H9 (cell line): ENCODE results near the gene LRCH1. TPM values are rescaled to one million over a fixed set of nuclear protein-coding genes. Genes with fewer than 3 reads are reported as not detected.
A peak's percentile ranks its signal among the peaks of the same experiment; 100 is the strongest.

Experiments used
- DNase-seq: peaks from one replicate; pipeline ENCODE4 v3.0.0-alpha.2; 2017
- H2AFZ ChIP-seq: one replicate; pipeline ENCODE4 v1.6.1; 2013; ENCODE audit warnings: mild to moderate bottlenecking, low read length, control low read depth, moderate library complexity
- H2AK5ac ChIP-seq: 2 replicates; pipeline ENCODE4 v1.6.1; 2013; ENCODE audit warnings: low read length, control low read depth, mixed read lengths; ENCODE audit not compliant: insufficient read length
- H2BK120ac ChIP-seq: one replicate; pipeline ENCODE4 v1.6.1; 2013; ENCODE audit warnings: low read depth, mild to moderate bottlenecking, low read length, control low read depth, inconsistent platforms; ENCODE audit not compliant: poor library complexity, severe bottlenecking
- H2BK12ac ChIP-seq: 2 replicates; pipeline ENCODE4 v1.6.1; 2013; ENCODE audit warnings: low read length, control low read depth, mixed read lengths, low read depth; ENCODE audit not compliant: insufficient read length
- H2BK15ac ChIP-seq: 2 replicates; pipeline ENCODE4 v1.6.1; 2013; ENCODE audit warnings: low read depth, low read length, control low read depth
- H2BK20ac ChIP-seq: one replicate; pipeline ENCODE4 v1.6.1; 2013; ENCODE audit warnings: low read depth, mild to moderate bottlenecking, low read length, control low read depth, inconsistent platforms; ENCODE audit not compliant: poor library complexity, severe bottlenecking
- H2BK5ac ChIP-seq: 2 replicates; pipeline ENCODE4 v1.6.1; 2013; ENCODE audit warnings: low read length, control low read depth, mixed read lengths; ENCODE audit not compliant: insufficient read length
- H3K14ac ChIP-seq: 2 replicates; pipeline ENCODE4 v1.6.1; 2013; ENCODE audit warnings: low read length, control low read depth; ENCODE audit not compliant: insufficient read depth
- H3K18ac ChIP-seq: 2 replicates; pipeline ENCODE4 v1.6.1; 2013; ENCODE audit warnings: low read depth, mild to moderate bottlenecking, mixed read lengths, low read length, control low read depth; ENCODE audit not compliant: insufficient read length
- H3K23ac ChIP-seq: 2 replicates; pipeline ENCODE4 v1.6.1; 2013; ENCODE audit warnings: low read length, control low read depth, mixed read lengths, low read depth; ENCODE audit not compliant: insufficient read length
- H3K23me2 ChIP-seq: 2 replicates; pipeline ENCODE4 v1.6.1; 2013; ENCODE audit warnings: low read depth, mild to moderate bottlenecking, mixed read lengths, low read length, control low read depth; ENCODE audit not compliant: insufficient read length, poor library complexity, severe bottlenecking
- H3K27ac ChIP-seq: 2 replicates; pipeline ENCODE4 v1.5.1; 2013; ENCODE audit warnings: low read length, control low read depth, mixed read lengths, low read depth; ENCODE audit not compliant: insufficient read length
- H3K27me3 ChIP-seq: 2 replicates; pipeline ENCODE4 v1.6.1; 2013; ENCODE audit warnings: low read length, control low read depth, inconsistent platforms; ENCODE audit not compliant: insufficient read depth
- H3K4ac ChIP-seq: 2 replicates; pipeline ENCODE4 v1.6.1; 2013; ENCODE audit warnings: low read depth, mild to moderate bottlenecking, control low read depth, inconsistent platforms, low read length, moderate library complexity
- H3K4me1 ChIP-seq: 2 replicates; pipeline ENCODE4 v1.6.1; 2013; ENCODE audit warnings: low read length, control low read depth, inconsistent platforms; ENCODE audit not compliant: insufficient read depth
- H3K4me2 ChIP-seq: 2 replicates; pipeline ENCODE4 v1.6.1; 2013; ENCODE audit warnings: low read length, control low read depth, mixed read lengths; ENCODE audit not compliant: insufficient read length, insufficient read depth
- H3K56ac ChIP-seq: 2 replicates; pipeline ENCODE4 v1.6.1; 2013; ENCODE audit warnings: low read depth, mild to moderate bottlenecking, mixed read lengths, low read length, control low read depth; ENCODE audit not compliant: insufficient read length
- H3K79me1 ChIP-seq: 2 replicates; pipeline ENCODE4 v1.6.1; 2013; ENCODE audit warnings: low read depth, mild to moderate bottlenecking, moderate library complexity, low read length, control low read depth, inconsistent platforms; ENCODE audit not compliant: insufficient read depth, poor library complexity, severe bottlenecking
- H3K79me2 ChIP-seq: 2 replicates; pipeline ENCODE4 v1.6.1; 2013; ENCODE audit warnings: low read length, control low read depth, inconsistent platforms; ENCODE audit not compliant: insufficient read depth
- H3K9ac ChIP-seq: 2 replicates; pipeline ENCODE4 v1.6.1; 2013; ENCODE audit warnings: low read length, control low read depth, mixed read lengths; ENCODE audit not compliant: insufficient read length; ENCODE audit errors: extremely low read depth
- H3K9me3 ChIP-seq: one replicate; pipeline ENCODE4 v1.6.1; 2013; ENCODE audit warnings: low read depth, low read length, inconsistent platforms; ENCODE audit not compliant: control insufficient read depth
- H3T11ph ChIP-seq: one replicate; pipeline ENCODE4 v1.6.1; 2013; ENCODE audit warnings: mild to moderate bottlenecking, low read length, control low read depth, inconsistent platforms
- H4K20me1 ChIP-seq: one replicate; pipeline ENCODE4 v1.6.1; 2013; ENCODE audit not compliant: control insufficient read depth, insufficient read length, insufficient read depth
- H4K5ac ChIP-seq: 2 replicates; pipeline ENCODE4 v1.6.1; 2013; ENCODE audit warnings: low read depth, mild to moderate bottlenecking, mixed read lengths, low read length, control low read depth; ENCODE audit not compliant: insufficient read length
- H4K8ac ChIP-seq: replicated peaks from 2 replicates; pipeline ENCODE4 v1.6.1; 2013; ENCODE audit warnings: low read length, control low read depth, mixed read lengths, low read depth; ENCODE audit not compliant: insufficient read length
- H4K91ac ChIP-seq: 2 replicates; pipeline ENCODE4 v1.6.1; 2013; ENCODE audit warnings: low read depth, mild to moderate bottlenecking, moderate library complexity, mixed read lengths, low read length, control low read depth; ENCODE audit not compliant: insufficient read length
- H3K27ac Mint-ChIP-seq, 3 experiments: 2 replicates in 2 of 3; 3 replicates in 1 of 3; pipeline ENCODE4 v1.8.0; 2020 to 2021; ENCODE audit warnings: mixed read lengths in 3 of 3, mild to moderate bottlenecking in 1 of 3, moderate library complexity in 1 of 3
- H3K27me3 Mint-ChIP-seq: 2 replicates; pipeline ENCODE4 v1.8.0; 2021; ENCODE audit warnings: low read depth, mild to moderate bottlenecking, moderate library complexity, mixed read lengths
- H3K36me3 Mint-ChIP-seq, 3 experiments: 2 replicates in 2 of 3; 3 replicates in 1 of 3; pipeline ENCODE4 v1.8.0; 2020 to 2021; ENCODE audit warnings: low read depth in 3 of 3, mixed read lengths in 3 of 3; ENCODE audit not compliant: insufficient read depth in 1 of 3
- H3K4me1 Mint-ChIP-seq, 2 experiments: 2 replicates each; pipeline ENCODE4 v1.8.0; 2020; ENCODE audit warnings: mixed read lengths in 2 of 2
- H3K4me3 Mint-ChIP-seq, 2 experiments: 2 replicates in 1 of 2; 3 replicates in 1 of 2; pipeline ENCODE4 v1.8.0; 2020 to 2021; ENCODE audit warnings: mild to moderate bottlenecking in 2 of 2, mixed read lengths in 2 of 2, moderate library complexity in 1 of 2
- H3K9me3 Mint-ChIP-seq, 2 experiments: 2 replicates in 1 of 2; 3 replicates in 1 of 2; pipeline ENCODE4 v1.8.0; 2020; ENCODE audit warnings: mild to moderate bottlenecking in 2 of 2, mixed read lengths in 2 of 2, moderate library complexity in 1 of 2
- WGBS: extraction: QIAGEN DNeasy Blood & Tissue Kit; methylation state at CpG from one replicate; pipeline ENCODE4 v1.1.7; 2013; ENCODE audit warnings: missing lambda C conversion rate, low lambda C conversion rate, mixed read lengths; ENCODE audit not compliant: insufficient read length; ENCODE audit errors: extremely low coverage; 5-methylcytosine and 5-hydroxymethylcytosine counted together
- total RNA-seq: library from RNA; stranded (reverse); gene quantifications from 2 replicates; pipeline ENCODE4 v1.2.1, GENCODE V29; 2021
- TF ChIP-seq, protein P1 (sequence below): fragments of 200-600 bp; sonication (generic); conservative IDR thresholded peaks from 3 replicates; pipeline ENCODE4 v1.8.0; 2021; ENCODE audit warnings: antibody characterized with exemption, mild to moderate bottlenecking

The LRCH1 gene
- total RNA-seq, 1 experiment from 2014 or later = 8.0 TPM

DNA sequence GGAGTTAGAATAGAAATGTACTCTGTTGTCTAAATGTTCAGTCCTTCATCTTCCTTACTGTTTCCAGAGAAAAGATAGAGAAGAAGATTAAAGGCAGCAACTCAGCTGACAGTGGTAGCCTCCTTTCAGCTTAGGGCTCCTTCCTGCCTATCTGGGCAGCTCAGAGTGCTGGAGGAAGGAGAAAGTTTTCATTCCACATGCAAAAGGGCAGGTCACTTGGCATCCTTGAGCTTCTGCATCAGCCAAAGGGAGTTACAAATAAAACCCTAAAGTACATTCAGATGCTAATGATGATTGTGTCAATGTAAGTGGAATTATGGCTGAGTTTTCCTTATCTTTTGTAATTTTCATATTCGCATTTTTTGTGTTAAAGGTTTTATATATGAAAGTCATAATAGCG is 185.1 kb downstream of the LRCH1 start:
- H4K91ac ChIP-seq = no peak overlapping the region
- H2BK12ac ChIP-seq = no peak overlapping the region
- H3K23ac ChIP-seq = no peak overlapping the region
- no peaks in the 10 kb centered on the region for H3K4me1 ChIP-seq
- Mint-ChIP-seq H3K4me3 (no peak overlapping the region), H3K9me3 (no peaks in the 10 kb centered on the region), H3K36me3 (peaks cover 0 to 5% (median 0%) of the 10 kb centered on the region in 3 experiments; a peak in 2 of 7 replicates), H3K4me1 (peaks cover 6% of the 10 kb centered on the region in 2 experiments), H3K27ac (peak overlapping the region in 1 of 3 experiments; percentile 23; a peak in 2 of 7 replicates), H3K27me3 (no peaks in the 10 kb centered on the region)
- H2BK120ac ChIP-seq = no peak overlapping the region
- H3K23me2 ChIP-seq = no peaks in the 10 kb centered on the region
- no peak overlapping the region for H3K4ac ChIP-seq
- WGBS = no CpG with 5 or more reads among the region's 2 CpGs
- H4K8ac ChIP-seq = no peak overlapping the region
- no peak overlapping the region for H3K4me2 ChIP-seq
- H3K79me2 ChIP-seq = no peaks in the 10 kb centered on the region
- DNase-seq = no peak
- H2AFZ ChIP-seq = no peak overlapping the region
- no peaks in the 10 kb centered on the region for H4K20me1 ChIP-seq
- H4K5ac ChIP-seq = no peak overlapping the region
- H2BK20ac ChIP-seq = no peak overlapping the region
- no peak overlapping the region for H2AK5ac ChIP-seq
- no peak overlapping the region for H2BK5ac ChIP-seq
- H3K27ac ChIP-seq = no peak overlapping the region
- H3K18ac ChIP-seq = no peak overlapping the region
- H3K79me1 ChIP-seq = no peaks in the 10 kb centered on the region
- H3K56ac ChIP-seq = no peak overlapping the region
- no peak overlapping the region for H3T11ph ChIP-seq
- H3K14ac ChIP-seq = no peak overlapping the region
- H2BK15ac ChIP-seq = no peak overlapping the region
- TF ChIP-seq, protein P1, sequence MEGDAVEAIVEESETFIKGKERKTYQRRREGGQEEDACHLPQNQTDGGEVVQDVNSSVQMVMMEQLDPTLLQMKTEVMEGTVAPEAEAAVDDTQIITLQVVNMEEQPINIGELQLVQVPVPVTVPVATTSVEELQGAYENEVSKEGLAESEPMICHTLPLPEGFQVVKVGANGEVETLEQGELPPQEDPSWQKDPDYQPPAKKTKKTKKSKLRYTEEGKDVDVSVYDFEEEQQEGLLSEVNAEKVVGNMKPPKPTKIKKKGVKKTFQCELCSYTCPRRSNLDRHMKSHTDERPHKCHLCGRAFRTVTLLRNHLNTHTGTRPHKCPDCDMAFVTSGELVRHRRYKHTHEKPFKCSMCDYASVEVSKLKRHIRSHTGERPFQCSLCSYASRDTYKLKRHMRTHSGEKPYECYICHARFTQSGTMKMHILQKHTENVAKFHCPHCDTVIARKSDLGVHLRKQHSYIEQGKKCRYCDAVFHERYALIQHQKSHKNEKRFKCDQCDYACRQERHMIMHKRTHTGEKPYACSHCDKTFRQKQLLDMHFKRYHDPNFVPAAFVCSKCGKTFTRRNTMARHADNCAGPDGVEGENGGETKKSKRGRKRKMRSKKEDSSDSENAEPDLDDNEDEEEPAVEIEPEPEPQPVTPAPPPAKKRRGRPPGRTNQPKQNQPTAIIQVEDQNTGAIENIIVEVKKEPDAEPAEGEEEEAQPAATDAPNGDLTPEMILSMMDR = no peak
- H3K9ac ChIP-seq = no peak overlapping the region
- no peaks in the 10 kb centered on the region; the same call in 1 of the 2 replicates for H3K27me3 ChIP-seq
- H3K9me3 ChIP-seq = no peaks in the 10 kb centered on the region
